Measurements from ENCODE around the gene FAM240A. TPM values are rescaled to one million over a fixed set of nuclear protein-coding genes. Genes with fewer than 3 reads are reported as not detected.

Gene FAM240A
- total RNA-seq: not detected

GRCh38 chr3:46612324-46612723, at the start of gene FAM240A:
Gene FAM240A, plus strand, starts transcription at chr3:46612525. Its CDS starts 159 bp downstream, at chr3:46612684.

DNA sequence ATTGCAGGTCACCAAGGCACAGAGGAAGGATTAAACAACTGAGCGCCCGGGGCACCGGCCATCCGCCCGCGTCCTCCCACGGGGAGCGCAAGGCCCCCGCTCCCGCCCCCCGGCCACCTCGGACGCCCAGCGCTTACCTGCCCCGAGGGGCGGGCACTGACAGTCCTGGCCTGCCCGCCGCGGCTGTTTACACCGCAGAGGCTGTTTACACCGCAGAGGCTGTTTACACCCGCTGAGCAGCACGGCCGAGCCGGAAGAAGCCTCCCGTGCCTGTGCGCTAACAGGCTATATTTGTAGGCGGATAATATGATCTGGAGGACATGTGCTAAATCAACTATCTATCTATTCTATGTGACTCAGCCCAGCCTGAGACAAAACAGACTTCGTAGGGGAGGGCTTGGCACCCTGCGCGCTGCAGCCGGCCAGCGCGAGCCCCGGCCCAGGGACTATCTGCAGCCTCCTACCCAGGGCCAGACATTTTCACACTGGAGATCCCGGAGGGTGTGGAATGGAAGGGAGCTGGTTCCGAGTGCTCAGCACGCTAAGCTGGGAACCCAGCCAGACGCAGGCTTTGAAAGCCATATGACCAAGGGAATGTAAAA, 46.2 kb upstream of the FAM240A start, which contains the start of gene LRRC2:
Gene LRRC2 (minus strand): TSS at position 263 of the 602 bp plus-strand sequence. CDS start 14,711 bp downstream, outside the sequence.

Other genes starting within 250 kb of the FAM240A start
- gene CCR5, start 241.6 kb upstream of the FAM240A start, total RNA-seq: 0.11 TPM
- gene CCRL2, start 205.3 kb upstream of the FAM240A start, total RNA-seq: 1.7 TPM
- gene LTF, start 147.6 kb upstream of the FAM240A start, total RNA-seq: 52.9 TPM
- not detected for gene RTP3, start 114.5 kb upstream of the FAM240A start, total RNA-seq
- 3.6 TPM for gene LRRC2, start 46.2 kb upstream of the FAM240A start, total RNA-seq
- 8.3 TPM for gene ALS2CL, start 81.2 kb downstream of the FAM240A start, total RNA-seq
- gene TMIE, start 88.9 kb downstream of the FAM240A start, total RNA-seq: 3.0 TPM
- 1.2 TPM for gene PRSS50, start 105.3 kb downstream of the FAM240A start, total RNA-seq